ENCODE results near the gene PNKD.
"Not testable (repeated sequence)": the region's sequence is repeated elsewhere in the genome, so short reads cannot be mapped to it uniquely, and the experiment has no call there.

PNKD gene

GRCh38 chr2:218312267-218312756 is 42.0 kb downstream of the PNKD start:
- TF ChIP-seq CTCF (IDR thresholded peaks at IDR 0.05; ENCODE audit: insufficient read depth, low read length, poor library complexity, severe bottlenecking) = no peak
- Histone ChIP-seq H3K36me3 (ENCODE audit: control insufficient read depth, insufficient read depth, low read length) (no peaks in the 10 kb centered on the region), H3K27me3 (replicated peaks; ENCODE audit: control insufficient read depth, insufficient read depth, low read length) (no peaks in the 10 kb centered on the region; the same call in 1 of the 2 replicates), H3K4me3 (replicated peaks; ENCODE audit: low read depth, low read length) (no peak overlapping the region)
- no peak for DNase-seq (ENCODE audit: extremely low read depth, insufficient read length)

GRCh38 chr2:218313356-218313755 is 43.0 kb downstream of the PNKD start:
- H3K27me3 ChIP-seq (replicated peaks; ENCODE audit: control insufficient read depth, insufficient read depth, low read length) = no peaks in the 10 kb centered on the region; the same call in 1 of the 2 replicates
- DNase-seq (ENCODE audit: extremely low read depth, insufficient read length) = no peak
- TF ChIP-seq CTCF (IDR thresholded peaks at IDR 0.05; ENCODE audit: insufficient read depth, low read length, poor library complexity, severe bottlenecking) = no peak
- no peaks in the 10 kb centered on the region for H3K36me3 ChIP-seq (ENCODE audit: control insufficient read depth, insufficient read depth, low read length)
- H3K4me3 ChIP-seq (replicated peaks; ENCODE audit: low read depth, low read length) = no peak overlapping the region

GRCh38 chr2:218314764-218315163 is 44.4 kb downstream of the PNKD start:
- H3K27me3 ChIP-seq (replicated peaks; ENCODE audit: control insufficient read depth, insufficient read depth, low read length); DNase-seq (ENCODE audit: extremely low read depth, insufficient read length); H3K4me3 ChIP-seq (replicated peaks; ENCODE audit: low read depth, low read length); H3K36me3 ChIP-seq (ENCODE audit: control insufficient read depth, insufficient read depth, low read length): not testable (repeated sequence)

- DNase-seq (ENCODE audit: extremely low read depth, insufficient read length) = no peak
- TF ChIP-seq CTCF (IDR thresholded peaks at IDR 0.05; ENCODE audit: insufficient read depth, low read length, poor library complexity, severe bottlenecking) = no peak
- H3K4me3 ChIP-seq (replicated peaks; ENCODE audit: low read depth, low read length) = no peak overlapping the region
- H3K27me3 ChIP-seq (replicated peaks; ENCODE audit: control insufficient read depth, insufficient read depth, low read length) = no peaks in the 10 kb centered on the region; the same call in 1 of the 2 replicates
- H3K36me3 ChIP-seq (ENCODE audit: control insufficient read depth, insufficient read depth, low read length) = no peaks in the 10 kb centered on the region
Observed at GRCh38 chr2:218315397-218315796, 45.1 kb downstream of the PNKD start.

GRCh38 chr2:218317303-218317630 is 46.9 kb downstream of the PNKD start:
- no peak for DNase-seq (ENCODE audit: extremely low read depth, insufficient read length)
- Histone ChIP-seq H3K27me3 (replicated peaks; ENCODE audit: control insufficient read depth, insufficient read depth, low read length) (no peaks in the 10 kb centered on the region; the same call in 1 of the 2 replicates), H3K36me3 (ENCODE audit: control insufficient read depth, insufficient read depth, low read length) (no peaks in the 10 kb centered on the region), H3K4me3 (replicated peaks; ENCODE audit: low read depth, low read length) (no peak overlapping the region)
- no peak for TF ChIP-seq CTCF (IDR thresholded peaks at IDR 0.05; ENCODE audit: insufficient read depth, low read length, poor library complexity, severe bottlenecking)

- no peak for TF ChIP-seq CTCF (IDR thresholded peaks at IDR 0.05; ENCODE audit: insufficient read depth, low read length, poor library complexity, severe bottlenecking)
- Histone ChIP-seq H3K36me3 (ENCODE audit: control insufficient read depth, insufficient read depth, low read length) (no peaks in the 10 kb centered on the region), H3K27me3 (replicated peaks; ENCODE audit: control insufficient read depth, insufficient read depth, low read length) (no peaks in the 10 kb centered on the region; the same call in 1 of the 2 replicates), H3K4me3 (replicated peaks; ENCODE audit: low read depth, low read length) (no peak overlapping the region)
- DNase-seq (ENCODE audit: extremely low read depth, insufficient read length) = no peak
Observed at GRCh38 chr2:218317835-218318234, 47.5 kb downstream of the PNKD start.

Measured in GM06990 (cell line).